Activated B cell treated with CpG ODN at 0.5 μM for 24 hours (primary cell): ENCODE measurements around the gene GSE1. TPM values are rescaled to one million over a fixed set of nuclear protein-coding genes. Genes with fewer than 3 reads are reported as not detected.

ENCODE experiments used
- ATAC-seq: fragments of 200-7000 bp; cut with Tn5 transposase; one replicate; pipeline ENCODE4 v1.10.0; 2021; ENCODE audit warnings: low read depth, mild to moderate bottlenecking, moderate library complexity
- CTCF ChIA-PET: fragments of 350-600 bp; sonication (Branson Sonifier 250); formaldehyde crosslinking; loops from one replicate; lab custom pipeline; 2021; ENCODE audit warnings: antibody characterized with exemption; lab: Charles Lee
- POLR2A ChIA-PET: fragments of 350-600 bp; sonication (Branson Sonifier 250); formaldehyde crosslinking; loops from one replicate; lab custom pipeline; 2021; ENCODE audit warnings: antibody characterized with exemption; lab: Charles Lee
- DNase-seq: peaks from one replicate; pipeline ENCODE4 v3.0.0; 2022
- H3K27ac Mint-ChIP-seq: one replicate; pipeline ENCODE4 v1.8.0; 2020; ENCODE audit warnings: mixed read lengths
- H3K27me3 Mint-ChIP-seq: one replicate; pipeline ENCODE4 v1.8.0; 2021; ENCODE audit warnings: mixed read lengths
- H3K36me3 Mint-ChIP-seq: one replicate; pipeline ENCODE4 v1.8.0; 2021; ENCODE audit warnings: low read depth, mixed read lengths
- H3K4me1 Mint-ChIP-seq: one replicate; pipeline ENCODE4 v1.8.0; 2021; ENCODE audit warnings: mixed read lengths
- H3K4me3 Mint-ChIP-seq: one replicate; pipeline ENCODE4 v1.8.0; 2020; ENCODE audit warnings: mild to moderate bottlenecking, mixed read lengths
- H3K9me3 Mint-ChIP-seq: one replicate; pipeline ENCODE4 v1.8.0; 2020; ENCODE audit warnings: mixed read lengths
- CTCF ChIP-seq: fragments of 200-600 bp; IDR thresholded peaks from one replicate; pipeline ENCODE4 v1.8.0; 2022; ENCODE audit warnings: antibody characterized with exemption, mild to moderate bottlenecking
- intact Hi-C: fragments of 100-400 bp; cut with micrococcal nuclease; formaldehyde crosslinking; loops from one replicate; pipeline ENCODE4 v1.15.1; 2024
- total RNA-seq: library from RNA; stranded (reverse); gene quantifications from 2 replicates; pipeline ENCODE4 v1.2.3, GENCODE V29; 2022

The GSE1 gene
- total RNA-seq, 1 donor from 2014 or later: 48.3 TPM

GRCh38 chr16:85629326-85629725 is 16.2 kb downstream of the GSE1 start:
- Mint-ChIP-seq H3K36me3 (peaks cover 21% of the 10 kb centered on the region), H3K27me3 (no peaks in the 10 kb centered on the region), H3K9me3 (peaks cover 4% of the 10 kb centered on the region), H3K4me3 (no peak overlapping the region), H3K4me1 (peaks cover 21% of the 10 kb centered on the region), H3K27ac (no peak overlapping the region)
- no peak for TF ChIP-seq CTCF
- ChIA-PET CTCF (no interaction called here), POLR2A (no interaction called here)
- intact Hi-C loops: no loop called here
- DNase-seq (no peak), ATAC-seq (no peak)

GRCh38 chr16:85629853-85630252 is 16.7 kb downstream of the GSE1 start:
- Mint-ChIP-seq H3K27ac (no peak overlapping the region), H3K4me1 (peaks cover 21% of the 10 kb centered on the region), H3K9me3 (peaks cover 4% of the 10 kb centered on the region), H3K4me3 (no peak overlapping the region), H3K36me3 (peaks cover 23% of the 10 kb centered on the region), H3K27me3 (no peaks in the 10 kb centered on the region)
- no peak for DNase-seq
- ChIA-PET CTCF (interaction anchor here (1.2 kb wide), 1 partner anchor 14 kb away, joined by 3 read pairs; no protein-coding TSS in a partner anchor), POLR2A (no interaction called here)
- no peak for TF ChIP-seq CTCF
- no peak for ATAC-seq
- intact Hi-C loops: no loop called here

GRCh38 chr16:85631230-85631629 is 18.1 kb downstream of the GSE1 start:
- ChIA-PET POLR2A (no interaction called here), CTCF (interaction anchor here (1.0 kb wide), 1 partner anchor 215 kb away, joined by 3 read pairs; no protein-coding TSS in a partner anchor)
- Mint-ChIP-seq H3K27me3 (no peaks in the 10 kb centered on the region), H3K9me3 (peaks cover 4% of the 10 kb centered on the region), H3K36me3 (peaks cover 19% of the 10 kb centered on the region), H3K4me3 (no peak overlapping the region), H3K4me1 (peaks cover 16% of the 10 kb centered on the region), H3K27ac (no peak overlapping the region)
- no peak for DNase-seq
- no peak for ATAC-seq
- TF ChIP-seq CTCF: no peak
- intact Hi-C loops: no loop called here

- H3K9me3 Mint-ChIP-seq: peaks cover 4% of the 10 kb centered on the region
- DNase-seq (no peak), ATAC-seq (no peak)
- H3K4me3 Mint-ChIP-seq: no peak overlapping the region
- H3K4me1 Mint-ChIP-seq: peaks cover 11% of the 10 kb centered on the region
- H3K36me3 Mint-ChIP-seq: peaks cover 19% of the 10 kb centered on the region
- intact Hi-C loops: no loop called here
- H3K27ac Mint-ChIP-seq: no peak overlapping the region
- no peaks in the 10 kb centered on the region for H3K27me3 Mint-ChIP-seq
- ChIA-PET POLR2A (no interaction called here), CTCF (no interaction called here)
- TF ChIP-seq CTCF: no peak
Observed at GRCh38 chr16:85631802-85632393, 18.8 kb downstream of the GSE1 start.

GRCh38 chr16:85632709-85633437 is 19.8 kb downstream of the GSE1 start:
- H3K27ac Mint-ChIP-seq: no peak overlapping the region

More at GRCh38 chr16:85632709-85633437, 19.8 kb downstream of the GSE1 start:
- no peaks in the 10 kb centered on the region for H3K27me3 Mint-ChIP-seq
- H3K4me1 Mint-ChIP-seq: peaks cover 11% of the 10 kb centered on the region
- peaks cover 4% of the 10 kb centered on the region for H3K9me3 Mint-ChIP-seq
- peaks cover 19% of the 10 kb centered on the region for H3K36me3 Mint-ChIP-seq
- no peak overlapping the region for H3K4me3 Mint-ChIP-seq
- POLR2A ChIA-PET: no interaction called here
- no peak for ATAC-seq
- CTCF ChIA-PET: no interaction called here
- intact Hi-C loops: no loop called here
- no peak for TF ChIP-seq CTCF
- DNase-seq: no peak
